CD1c-positive myeloid dendritic cell (primary cell): ENCODE results near the gene PRB3.
A peak's percentile ranks its signal among the peaks of the same experiment; 100 is the strongest.

Experiments
- DNase-seq: peaks from one replicate; pipeline ENCODE4 v3.0.0-alpha.2; 2016; ENCODE audit errors: extremely low spot score

PRB3 gene

DNA sequence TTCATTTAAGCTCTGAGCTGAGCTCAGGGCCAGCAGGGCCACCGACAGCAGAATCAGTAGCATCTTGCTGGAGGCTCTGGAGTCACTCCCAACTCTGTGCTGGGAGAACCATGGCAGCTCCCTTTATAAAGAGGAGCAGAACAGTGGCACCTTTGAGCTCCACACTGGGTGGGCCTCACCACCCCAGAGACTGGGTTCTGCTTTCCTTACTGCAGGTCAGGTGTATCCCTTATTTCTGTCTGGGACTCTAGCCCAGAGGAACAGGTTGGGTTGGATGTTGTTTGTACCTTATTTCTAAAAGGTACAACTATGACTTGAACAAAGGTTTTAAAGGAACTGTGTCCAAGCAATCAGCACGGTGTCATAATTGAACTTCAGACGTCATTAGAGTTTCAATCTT is at the start of gene PRB3:
PRB3 (minus strand) TSS at position 101 of the 400 bp plus-strand sequence; CDS start at position 63, 38 bp downstream.
- DNase-seq = no peak

DNA sequence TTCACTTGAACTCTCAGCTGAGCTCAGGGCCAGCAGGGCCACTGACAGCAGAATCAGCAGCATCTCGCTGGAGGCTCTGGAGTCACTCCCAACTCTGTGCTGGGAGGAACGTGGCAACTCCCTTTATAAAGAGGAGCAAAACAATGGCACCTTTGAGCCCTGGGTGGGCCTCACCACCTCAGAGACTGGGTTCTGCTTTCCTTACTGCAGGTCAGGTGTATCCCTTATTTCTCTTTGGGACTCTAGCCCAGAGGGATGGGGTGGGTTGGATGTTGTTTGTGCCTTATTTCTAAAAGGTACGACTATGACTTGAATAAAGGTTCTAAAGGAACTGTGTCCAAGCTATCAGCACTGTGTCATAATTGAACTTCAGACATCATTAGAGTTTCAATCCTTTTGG is 40.8 kb upstream of the PRB3 start, which contains the start of gene PRB4:
PRB4 (minus strand) TSS at position 101 of the 400 bp plus-strand sequence; CDS start at position 63, 38 bp downstream.
- no peak for DNase-seq

DNA sequence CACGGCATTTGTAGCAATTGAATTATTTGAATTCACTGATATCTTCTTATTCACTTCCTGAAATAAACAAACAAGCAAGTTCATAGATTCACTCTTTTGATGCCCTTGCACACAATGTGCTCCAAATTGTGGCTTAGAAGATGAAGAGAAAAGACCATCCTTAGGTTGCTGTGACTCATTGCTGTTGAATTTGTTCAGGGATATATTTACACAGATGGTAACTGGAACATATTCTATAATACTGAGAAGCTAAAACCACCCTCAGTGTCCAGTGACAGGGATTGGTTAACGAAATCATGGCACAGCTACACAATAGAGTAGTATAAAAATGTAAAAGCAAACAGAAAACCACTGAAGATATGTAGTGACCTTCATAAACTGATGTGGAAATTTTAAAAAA is 37.6 kb upstream of the PRB3 start:
- no peak for DNase-seq

DNA sequence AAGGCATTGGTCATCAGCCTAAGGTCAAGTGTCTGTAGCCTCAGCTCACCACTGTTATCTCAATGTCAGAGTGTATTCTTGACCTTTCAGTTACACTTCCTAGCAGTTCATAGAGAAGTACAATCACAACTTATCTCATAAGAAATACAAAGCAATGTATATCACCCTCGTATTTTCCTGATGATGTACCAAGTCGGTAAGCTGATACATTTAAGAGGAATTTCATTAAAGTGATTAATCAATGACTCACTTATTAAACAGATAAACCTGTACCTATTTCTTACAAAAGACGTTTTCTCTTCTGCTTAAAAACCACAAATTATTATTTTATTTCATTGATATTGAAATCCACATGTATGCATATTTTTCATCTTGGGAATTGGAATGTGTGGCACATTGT is 3.9 kb upstream of the PRB3 start:
- DNase-seq = no peak

DNA sequence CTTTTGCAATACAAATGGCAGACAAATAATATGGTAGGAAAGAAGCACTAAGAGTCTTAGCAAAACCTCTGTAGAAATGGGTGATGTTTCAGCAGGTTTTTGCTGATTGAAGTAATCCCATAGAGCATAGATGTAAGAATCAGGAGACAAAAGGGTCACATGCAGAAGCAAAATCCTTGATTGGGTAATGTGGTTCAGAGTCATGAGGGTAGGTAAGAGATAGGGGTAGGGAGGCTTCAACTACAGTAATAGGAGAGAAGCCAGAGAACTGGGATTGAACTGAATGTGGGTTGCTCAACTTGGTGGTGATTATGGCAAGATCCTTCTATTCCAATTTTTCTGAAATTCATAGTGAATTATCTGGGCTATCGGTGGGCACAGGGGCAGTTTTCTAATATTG is 5.0 kb downstream of the PRB3 start:
- no peak for DNase-seq

DNA sequence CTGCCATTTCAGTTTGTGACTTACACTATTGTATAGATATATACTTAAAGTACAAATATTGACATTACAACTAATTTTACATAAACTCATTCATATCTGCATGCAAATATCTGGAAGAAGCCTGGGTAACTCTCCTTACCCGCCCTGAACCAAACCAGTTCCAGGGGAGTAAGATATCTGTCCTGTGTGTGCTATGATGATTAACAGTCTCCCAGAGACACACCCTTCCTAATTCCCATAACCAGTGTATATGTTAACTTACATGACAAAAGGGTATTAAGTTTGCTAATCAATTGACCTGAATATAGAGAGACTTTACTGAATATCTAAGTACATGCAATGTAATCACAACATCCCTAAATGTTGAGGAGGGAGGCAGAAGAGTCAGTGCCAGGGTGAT is 23.0 kb downstream of the PRB3 start:
- DNase-seq = no peak

DNA sequence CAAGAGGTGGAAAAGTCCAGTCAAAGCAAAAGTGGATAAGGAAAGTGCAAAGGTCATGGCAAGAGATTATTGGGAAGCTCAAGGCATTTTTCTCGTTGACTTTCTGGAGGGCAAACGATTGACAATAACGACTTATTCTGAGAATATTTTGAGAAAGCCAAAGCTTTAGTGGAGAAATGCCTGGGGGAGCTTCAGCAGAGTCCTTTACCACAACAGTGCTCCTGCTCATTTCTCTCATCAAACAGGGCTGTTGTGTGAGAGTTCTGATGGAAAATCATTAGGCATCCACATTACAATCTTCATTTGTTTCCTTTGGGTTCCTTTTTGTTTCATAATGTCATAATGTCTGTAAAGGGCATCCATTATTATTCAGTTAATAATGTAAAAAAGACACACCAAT is 26.9 kb downstream of the PRB3 start:
- no peak for DNase-seq

DNA sequence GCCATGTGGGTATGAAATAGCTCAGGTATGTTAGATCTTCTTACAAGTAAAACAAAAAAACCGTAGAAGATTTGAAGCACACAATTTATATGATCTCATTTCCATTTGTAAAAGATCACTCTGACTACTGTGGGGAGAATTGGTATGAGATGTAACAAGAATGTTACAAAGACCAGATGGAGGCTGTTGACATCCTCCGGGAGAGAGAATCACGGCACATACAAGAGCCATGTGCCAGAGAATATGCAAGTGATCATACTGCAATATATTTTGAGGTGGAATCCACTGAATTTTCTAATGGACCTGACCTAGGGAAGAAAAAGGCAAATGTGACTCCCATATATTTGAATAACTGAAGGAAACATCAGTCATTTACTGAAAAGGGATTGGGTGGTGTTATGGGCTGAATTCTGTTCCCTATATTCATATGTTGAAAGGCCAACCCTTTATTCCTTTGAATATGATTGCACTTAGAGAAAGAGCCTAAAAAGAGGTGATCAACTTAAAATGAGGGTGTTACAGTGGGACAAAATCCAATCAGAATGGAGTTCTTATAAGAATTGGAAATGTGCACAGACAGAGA is 29.1 kb downstream of the PRB3 start:
- DNase-seq = no peak

DNA sequence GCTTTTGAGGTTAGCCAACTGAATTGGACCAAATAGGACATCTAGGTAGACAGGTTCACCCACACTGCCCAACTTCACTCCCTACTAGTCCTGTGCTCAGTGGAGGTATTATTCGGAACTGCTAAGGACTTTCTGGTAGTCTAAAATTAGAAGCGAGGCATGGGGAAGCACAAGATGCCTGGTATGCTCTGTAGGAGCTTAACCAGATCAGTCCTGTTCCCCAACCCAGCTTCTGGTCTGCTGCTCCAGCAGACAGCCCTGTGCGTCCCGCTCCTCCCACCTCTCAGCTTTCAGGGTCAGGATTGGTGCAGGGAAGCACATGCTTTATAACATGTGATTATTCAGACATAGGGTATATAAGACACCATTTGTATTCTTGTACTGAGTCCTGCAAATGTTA is 31.2 kb downstream of the PRB3 start:
- DNase-seq = no peak

DNA sequence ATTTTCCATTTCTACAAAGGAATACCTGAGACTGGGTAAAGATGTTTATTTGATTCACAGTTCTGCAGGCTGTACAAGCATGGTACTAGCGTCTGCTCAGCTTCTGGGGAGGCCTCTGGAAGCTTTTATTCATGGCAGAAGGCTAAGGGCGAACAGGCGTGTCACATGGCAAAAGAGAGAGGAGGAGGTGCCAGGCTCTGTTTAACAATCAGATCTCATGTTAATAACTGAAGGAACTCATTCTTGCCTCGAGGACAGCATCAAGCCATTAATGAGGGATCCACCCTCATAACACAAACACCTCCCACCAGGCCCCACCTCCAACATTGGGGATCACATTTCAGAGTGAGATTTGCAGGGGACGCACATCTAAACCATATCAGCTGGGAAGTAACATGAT is 36.0 kb downstream of the PRB3 start:
- no peak for DNase-seq

DNA sequence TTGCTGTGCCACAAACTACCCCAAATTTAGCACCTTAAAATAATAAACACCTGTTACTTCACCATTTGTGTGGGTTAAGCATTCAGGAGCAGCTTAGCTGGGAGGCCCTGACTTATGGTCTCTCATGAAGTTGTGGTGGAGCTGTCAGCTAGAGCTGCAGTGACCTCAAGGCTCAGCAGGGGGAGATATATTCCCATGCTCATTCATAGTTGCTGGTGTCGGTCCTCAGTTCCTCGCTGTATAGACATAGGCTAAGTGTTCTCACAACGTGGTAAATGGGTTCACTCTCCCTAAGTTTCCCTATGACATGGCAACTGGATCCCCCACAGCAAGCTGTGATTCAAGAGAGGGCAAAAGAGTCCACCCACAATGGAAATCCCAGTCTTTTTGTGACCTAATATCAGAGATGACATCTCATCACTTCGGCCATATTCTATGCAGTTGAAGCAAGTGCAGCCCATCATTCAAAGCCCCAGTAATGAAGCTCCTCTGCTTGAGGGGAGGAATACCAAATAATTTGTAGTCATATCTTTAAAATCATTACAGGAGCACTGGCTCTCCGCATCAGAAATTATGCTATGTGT is 41.1 kb downstream of the PRB3 start:
- DNase-seq = peak; percentile 41

DNA sequence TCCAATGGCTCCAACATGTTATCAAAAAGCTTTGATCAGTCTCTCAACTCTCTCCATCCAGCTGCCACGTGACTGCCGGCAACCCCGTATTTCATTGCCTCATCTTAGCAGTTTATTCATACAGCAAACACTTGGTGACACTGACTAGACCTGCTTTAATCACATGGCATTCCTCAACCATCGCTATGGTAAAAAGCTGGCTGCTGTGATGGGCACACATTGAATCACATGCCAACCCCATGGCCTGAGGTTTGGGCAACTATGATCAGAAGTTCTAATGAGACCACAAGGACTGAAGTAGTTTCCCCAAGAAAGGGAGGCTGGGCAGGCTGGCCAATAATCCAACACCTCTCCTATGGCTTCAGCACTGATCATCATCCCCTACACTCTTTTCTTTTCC is 42.1 kb downstream of the PRB3 start:
- no peak for DNase-seq
